Endothelial cell of umbilical vein (primary cell): ENCODE data around the gene HNRNPDL. TPM values are rescaled to one million over a fixed set of nuclear protein-coding genes. Genes with fewer than 3 reads are reported as not detected.

ENCODE experiments used
- BruUV-seq: library from RNA; stranded (reverse); fragments of 400-500 nt; replicated peaks from 2 replicates; lab custom pipeline; 2021; lab: Mats Ljungman, UMichigan
- CTCF ChIA-PET: fragments of 300-600, 350-600 bp; sonication (Branson Sonifier 250); formaldehyde crosslinking; loops from one replicate; lab custom pipeline; 2021; ENCODE audit warnings: antibody characterized with exemption, inconsistent platforms; lab: Charles Lee
- POLR2A ChIA-PET: fragments of 300-600, 350-600 bp; sonication (Branson Sonifier 250); formaldehyde crosslinking; loops from one replicate; lab custom pipeline; 2021; ENCODE audit warnings: antibody characterized with exemption, inconsistent platforms; lab: Charles Lee
- DNase-seq: peaks from one replicate; pipeline ENCODE4 v3.0.0-alpha.2; 2011; ENCODE audit warnings: low read depth, low spot score
- FAIRE-seq: peaks from 2 replicates; lab custom pipeline; 2011; peaks lifted over from hg19 to GRCh38; lab: Jason Lieb, UNC
- H2AFZ ChIP-seq: 2 replicates; pipeline ENCODE4 v1.6.0; 2012; ENCODE audit warnings: low read depth, low read length, control low read depth, inconsistent platforms
- H3K27ac ChIP-seq: 2 replicates; pipeline ENCODE4 v1.5.1; 2011; ENCODE audit warnings: low read depth, mild to moderate bottlenecking, control low read depth, low read length, moderate library complexity; ENCODE audit not compliant: insufficient read depth
- H3K27me3 ChIP-seq, 2 experiments: 2 replicates each; pipeline versions ENCODE4 v1.6.0 to v1.6.1; 2011; ENCODE audit warnings: low read length in 2 of 2, mixed read lengths in 1 of 2; ENCODE audit not compliant: control insufficient read depth in 2 of 2, insufficient read depth in 2 of 2
- H3K36me3 ChIP-seq, 2 experiments: 2 replicates in 1 of 2; 3 replicates in 1 of 2; pipeline ENCODE4 v1.5.1; 2011; ENCODE audit warnings: low read length in 2 of 2, mild to moderate bottlenecking in 1 of 2, moderate library complexity in 1 of 2; ENCODE audit not compliant: control insufficient read depth in 2 of 2, insufficient read depth in 2 of 2; ENCODE audit errors: extremely low read depth in 1 of 2
- H3K4me1 ChIP-seq: 3 replicates; pipeline ENCODE4 v1.5.1; 2011; ENCODE audit warnings: mild to moderate bottlenecking, low read length; ENCODE audit not compliant: control insufficient read depth, insufficient read depth; ENCODE audit errors: extremely low read depth
- H3K4me2 ChIP-seq: 2 replicates; pipeline ENCODE4 v1.6.1; 2011; ENCODE audit warnings: low read length, control low read depth, mixed read lengths; ENCODE audit not compliant: insufficient read depth
- H3K4me3 ChIP-seq, 3 experiments: fragments of 200-600 bp in 1 of 3; sonication (generic), shearing (Covaris generic) in 1 of 3; replicated peaks in 1 of 3; 2 replicates each; pipeline ENCODE4 v1.5.1; 2011 to 2016; ENCODE audit warnings: control low read depth in 3 of 3, low read length in 3 of 3, mild to moderate bottlenecking in 2 of 3, inconsistent platforms in 1 of 3, low read depth in 1 of 3, moderate library complexity in 1 of 3; ENCODE audit not compliant: insufficient read depth in 1 of 3
- H3K79me2 ChIP-seq: 2 replicates; pipeline ENCODE4 v1.6.0; 2012; ENCODE audit warnings: low read length, inconsistent platforms; ENCODE audit not compliant: control insufficient read depth, insufficient read depth
- H3K9ac ChIP-seq: replicated peaks from 2 replicates; pipeline ENCODE3; 2011; ENCODE audit warnings: low read length, control low read depth; ENCODE audit not compliant: insufficient read depth; ENCODE audit errors: extremely low read depth
- H3K9me1 ChIP-seq: replicated peaks from 3 replicates; pipeline ENCODE4 v1.6.0; 2011; ENCODE audit warnings: mild to moderate bottlenecking, low read length; ENCODE audit not compliant: control insufficient read depth, insufficient read depth; ENCODE audit errors: extremely low read depth
- H3K9me3 ChIP-seq: replicated peaks from 2 replicates; pipeline ENCODE4 v1.5.1; 2012; ENCODE audit warnings: low read length, inconsistent platforms; ENCODE audit not compliant: control insufficient read depth, insufficient read depth
- H4K20me1 ChIP-seq: replicated peaks from 2 replicates; pipeline ENCODE3; 2011; ENCODE audit warnings: mild to moderate bottlenecking, low read length; ENCODE audit not compliant: control insufficient read depth, insufficient read depth; ENCODE audit errors: extremely low read depth
- CTCF ChIP-seq, 2 donors: IDR thresholded peaks; 1 replicate in 1 of 2; 2 replicates in 1 of 2; pipeline ENCODE4 v1.5.1; 2011; ENCODE audit warnings: low read length in 2 of 2, mild to moderate bottlenecking in 2 of 2, moderate library complexity in 2 of 2, control low read depth in 1 of 2, inconsistent platforms in 1 of 2, low read depth in 1 of 2; ENCODE audit not compliant: insufficient read depth in 1 of 2; ENCODE audit errors: extremely low read depth in 1 of 2
- EZH2 ChIP-seq: IDR thresholded peaks from 2 replicates; pipeline ENCODE4 v1.6.1; 2012; ENCODE audit warnings: borderline replicate concordance, low read depth, mild to moderate bottlenecking, moderate library complexity, low read length, inconsistent platforms; ENCODE audit not compliant: severe bottlenecking
- FOS ChIP-seq: IDR thresholded peaks from 2 replicates; pipeline ENCODE4 v1.6.1; 2011; ENCODE audit warnings: mild to moderate bottlenecking, low read length, moderate library complexity, borderline replicate concordance; ENCODE audit not compliant: insufficient read depth
- GATA2 ChIP-seq: IDR thresholded peaks from 2 replicates; pipeline ENCODE4 v1.7.0; 2011; ENCODE audit warnings: low read depth, mild to moderate bottlenecking, moderate library complexity, mixed read lengths, low read length; ENCODE audit not compliant: insufficient read length, insufficient read depth
- JUN ChIP-seq: IDR thresholded peaks from 2 replicates; pipeline ENCODE4 v1.6.1; 2011; ENCODE audit warnings: borderline replicate concordance, low read depth; ENCODE audit not compliant: insufficient read length, insufficient read depth
- MAX ChIP-seq: IDR thresholded peaks from 2 replicates; pipeline ENCODE4 v1.6.1; 2011; ENCODE audit not compliant: insufficient read depth, insufficient read length
- MYC ChIP-seq: IDR thresholded peaks from one replicate; pipeline ENCODE4 v1.6.1; 2011; ENCODE audit warnings: mild to moderate bottlenecking, low read depth, low read length
- POLR2A ChIP-seq: IDR thresholded peaks from 2 replicates; pipeline ENCODE4 v1.6.1; 2012; ENCODE audit warnings: low read depth, mild to moderate bottlenecking, control low read depth, low read length
- POLR2AphosphoS5 ChIP-seq: IDR thresholded peaks from 2 replicates; pipeline ENCODE4 v1.6.1; 2012; ENCODE audit warnings: low read depth, mild to moderate bottlenecking, control low read depth, low read length, moderate library complexity; ENCODE audit not compliant: insufficient read depth
- dilution Hi-C: fragments of 300-500 bp; cut with MboI; formaldehyde crosslinking; loops from one replicate; pipeline ENCODE4 v1.15.0; 2019; ENCODE audit warnings: low sequenced_read_pairs; ENCODE audit not compliant: extremely low pct_ligation_motif_present
- intact Hi-C: fragments of 100-400 bp; cut with micrococcal nuclease; formaldehyde crosslinking; loops from one replicate; pipeline ENCODE4 v1.10.0; 2022
- polyA plus RNA-seq, 4 experiments: library from polyadenylated mRNA; depleted of rRNA in 3 of 4; stranded (reverse) in 3 of 4; unstranded in 1 of 4; fragments of >200 nt; gene quantifications; 2 replicates each; pipeline versions ENCODE4 v1.2.1 to v1.2.3, GENCODE V29; 2011 to 2012; ENCODE audit warnings: missing spikeins in 1 of 4
- total RNA-seq: library from RNA; stranded (reverse); gene quantifications from 2 replicates; pipeline ENCODE4 v1.2.3, GENCODE V29; 2021

The HNRNPDL gene
- total and polyA plus RNA-seq, 2 donors (not counting 3 experiments of a cell fraction or from before 2014, with no cell fraction given), result 160 to 292 TPM

GRCh38 chr4:82397527-82397926, 32.7 kb downstream of the HNRNPDL start:
- H3K9me1 ChIP-seq, result no peaks in the 10 kb centered on the region
- no peaks in the 10 kb centered on the region for H3K79me2 ChIP-seq
- ChIA-PET CTCF (interaction anchor here (0.7 to 2.5 kb wide), 5 partner anchors 9 to 341 kb away, joined by 3 to 8 read pairs (median 4); no protein-coding TSS in a partner anchor), POLR2A (no interaction called here)
- H3K36me3 ChIP-seq, result no peaks in the 10 kb centered on the region
- no peak overlapping the region for H2AFZ ChIP-seq
- FAIRE-seq, result no peak
- no peak overlapping the region for H3K4me3 ChIP-seq
- H3K9me3 ChIP-seq, result no peaks in the 10 kb centered on the region
- no peaks in the 10 kb centered on the region for H4K20me1 ChIP-seq
- BruUV-seq, result no TSS peak
- peaks cover 3 to 6% of the 10 kb centered on the region in 2 experiments for H3K27me3 ChIP-seq
- intact Hi-C loops (no loop called here), dilution Hi-C loops (no loop called here)
- H3K9ac ChIP-seq, result no peak overlapping the region
- no peak for DNase-seq
- H3K27ac ChIP-seq, result no peak overlapping the region
- H3K4me1 ChIP-seq, result no peaks in the 10 kb centered on the region
- no peak overlapping the region for H3K4me2 ChIP-seq
- TF ChIP-seq POLR2AphosphoS5 (no peak), FOS (no peak), JUN (no peak), MYC (no peak), MAX (no peak), EZH2 (no peak), POLR2A (no peak), GATA2 (no peak), CTCF (IDR thresholded peaks at IDR 0.05; ENCODE audit: extremely low read depth in 1 of 2, insufficient read depth in 1 of 2, low read depth in 1 of 2, low read length in 2 of 2) (no peak)
